HG02759 (cell line): ENCODE measurements around the gene TMEM156.
A peak's percentile ranks its signal among the peaks of the same experiment; 100 is the strongest.
"Not testable (repeated sequence)": the region's sequence is repeated elsewhere in the genome, so short reads cannot be mapped to it uniquely, and the experiment has no call there.

Experiments
- ATAC-seq: cut with Tn5 transposase; IDR thresholded peaks from one replicate; pipeline ENCODE4 v1.9.1; 2021; ENCODE audit warnings: mild to moderate bottlenecking, moderate library complexity; ENCODE audit not compliant: unreplicated experiment

Gene TMEM156

GRCh38 chr4:38964942-38965775, 67.0 kb downstream of the TMEM156 start:
- no peak for ATAC-seq

DNA sequence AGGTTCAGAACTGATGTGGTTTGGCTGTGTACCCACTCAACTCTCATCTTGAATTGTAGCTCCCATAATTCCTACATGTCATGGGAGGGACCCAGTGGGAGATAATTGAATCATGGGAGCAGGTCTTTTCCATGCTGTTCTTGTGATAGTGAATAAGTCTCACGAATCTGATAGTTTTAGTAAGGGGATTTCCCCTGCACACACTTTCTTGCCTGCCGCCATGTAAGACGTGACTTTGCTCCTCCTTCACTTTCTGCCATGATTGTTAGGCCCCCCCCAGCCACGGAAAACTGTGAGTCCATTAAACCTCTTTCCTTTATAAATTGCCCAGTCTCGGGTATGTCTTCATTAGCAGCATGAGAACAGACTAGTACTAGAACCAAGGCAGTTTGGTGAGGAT, 73.0 kb downstream of the TMEM156 start:
- ATAC-seq = not testable (repeated sequence)

DNA sequence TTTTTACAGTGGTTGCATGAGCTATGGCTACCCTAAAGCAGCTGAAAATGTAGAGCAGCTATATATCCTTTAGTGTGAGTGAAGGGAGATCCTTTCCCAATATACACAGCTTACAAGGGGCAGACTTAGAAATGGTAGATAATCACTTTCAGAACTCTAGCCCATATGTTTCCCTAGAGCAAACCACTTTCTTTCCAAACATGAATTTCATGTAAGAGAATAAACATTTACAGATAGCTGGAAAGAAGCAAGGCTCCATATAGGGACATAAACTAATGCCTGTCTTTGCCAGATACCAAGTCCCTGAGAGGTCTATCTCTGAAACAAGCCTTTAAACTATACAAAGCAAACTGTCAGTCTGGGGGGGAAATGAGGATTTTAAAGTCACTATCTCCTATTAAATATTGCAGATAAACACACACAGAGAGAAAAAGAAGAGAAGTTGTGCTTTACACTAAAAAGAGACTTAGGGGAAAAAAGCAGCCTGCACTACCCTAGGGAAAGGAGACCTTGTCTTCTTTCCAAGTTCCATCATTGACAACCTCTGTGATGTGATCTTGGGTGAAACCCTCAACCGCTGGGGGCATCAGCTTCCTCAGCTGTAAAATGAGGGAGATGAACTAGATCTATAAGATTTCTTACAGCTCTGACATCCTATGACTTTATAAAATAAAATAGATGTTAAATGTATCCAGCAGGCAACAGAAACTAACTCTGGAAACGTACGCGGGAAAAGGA, 73.6 kb downstream of the TMEM156 start:
- ATAC-seq = no peak

- ATAC-seq = no peak
Observed at GRCh38 chr4:38957893-38958292, 74.3 kb downstream of the TMEM156 start.

- ATAC-seq = no peak
Observed at GRCh38 chr4:38957261-38957815, 74.9 kb downstream of the TMEM156 start.

DNA sequence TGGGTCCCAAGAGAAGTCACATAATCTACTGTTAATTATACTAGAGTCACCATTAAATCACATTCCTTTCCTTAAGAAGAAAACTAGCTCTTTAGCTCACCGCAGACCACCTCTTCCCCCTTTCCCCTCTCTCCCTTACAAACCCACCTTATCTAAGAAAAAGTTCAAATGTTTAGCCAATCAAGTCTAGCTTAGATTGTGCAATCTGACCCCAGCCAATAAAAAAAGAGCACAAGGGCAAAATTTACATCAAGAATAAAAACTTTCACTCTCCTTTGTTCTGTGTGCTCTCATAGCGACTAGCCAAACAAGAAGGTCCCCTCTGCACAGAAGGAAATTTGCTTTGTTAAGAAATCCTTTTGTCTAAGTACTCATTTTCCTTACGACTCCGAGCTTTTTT, 76.3 kb downstream of the TMEM156 start:
- no peak for ATAC-seq

DNA sequence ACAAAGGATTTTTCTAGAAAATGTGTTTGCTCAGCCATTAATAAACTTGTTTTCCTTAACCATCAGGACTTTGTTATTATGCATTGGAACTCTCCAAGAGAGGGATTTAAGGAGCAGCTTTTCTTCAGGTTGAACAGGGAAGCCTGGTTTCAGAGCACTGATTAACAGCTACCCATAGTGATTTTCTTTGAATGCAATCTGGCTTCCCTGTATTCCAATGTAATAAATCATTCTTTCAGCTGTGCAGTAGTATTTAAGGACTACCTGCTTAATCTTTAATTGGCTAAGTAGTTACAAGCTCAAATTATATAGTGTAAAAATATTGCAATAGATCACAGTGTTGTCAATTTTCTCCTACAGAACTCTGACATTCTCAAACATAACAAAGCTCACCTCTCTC, 77.5 kb downstream of the TMEM156 start:
- no peak for ATAC-seq

DNA sequence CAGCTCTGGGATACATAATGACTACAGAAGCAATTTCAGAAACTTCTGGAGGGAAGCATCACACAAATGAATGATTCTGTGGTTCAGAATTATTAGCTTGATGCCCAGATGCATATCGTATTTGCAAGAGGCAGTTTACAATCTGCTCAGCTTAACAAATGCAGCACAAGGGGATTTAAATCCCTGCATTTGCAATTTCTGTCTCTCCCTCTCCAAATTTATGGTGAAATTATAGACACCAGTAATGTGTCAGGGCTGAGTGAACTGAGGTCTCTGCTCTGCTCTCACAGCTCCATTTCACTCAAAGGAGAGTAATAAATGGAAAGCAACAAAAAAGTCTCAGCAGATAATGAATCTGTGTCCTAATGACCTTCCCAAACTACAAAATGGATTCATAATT, 80.2 kb downstream of the TMEM156 start:
- ATAC-seq = no peak

- no peak for ATAC-seq
Observed at GRCh38 chr4:38951598-38951997, 80.6 kb downstream of the TMEM156 start.

- no peak for ATAC-seq
Observed at GRCh38 chr4:38950734-38951133, 81.5 kb downstream of the TMEM156 start.

DNA sequence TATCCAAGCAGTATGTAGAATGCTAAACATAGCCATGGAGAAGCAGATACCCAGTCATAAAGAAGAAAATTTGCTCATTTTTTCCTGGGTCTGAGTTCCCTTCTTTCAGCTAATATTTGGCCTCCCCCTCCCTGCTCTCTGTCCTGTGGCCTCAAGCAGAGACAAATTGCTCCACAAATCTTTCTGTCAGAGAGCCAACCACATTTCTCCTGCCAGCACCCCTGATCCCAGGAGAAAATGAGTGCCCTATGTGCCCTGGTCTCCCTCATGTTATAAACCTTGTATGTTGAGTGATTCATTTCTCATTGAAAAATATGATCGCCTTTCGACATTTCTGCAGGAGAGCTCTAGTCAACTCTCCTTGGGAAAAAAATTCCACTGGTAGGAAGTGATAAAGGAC, 82.0 kb downstream of the TMEM156 start:
- no peak for ATAC-seq

DNA sequence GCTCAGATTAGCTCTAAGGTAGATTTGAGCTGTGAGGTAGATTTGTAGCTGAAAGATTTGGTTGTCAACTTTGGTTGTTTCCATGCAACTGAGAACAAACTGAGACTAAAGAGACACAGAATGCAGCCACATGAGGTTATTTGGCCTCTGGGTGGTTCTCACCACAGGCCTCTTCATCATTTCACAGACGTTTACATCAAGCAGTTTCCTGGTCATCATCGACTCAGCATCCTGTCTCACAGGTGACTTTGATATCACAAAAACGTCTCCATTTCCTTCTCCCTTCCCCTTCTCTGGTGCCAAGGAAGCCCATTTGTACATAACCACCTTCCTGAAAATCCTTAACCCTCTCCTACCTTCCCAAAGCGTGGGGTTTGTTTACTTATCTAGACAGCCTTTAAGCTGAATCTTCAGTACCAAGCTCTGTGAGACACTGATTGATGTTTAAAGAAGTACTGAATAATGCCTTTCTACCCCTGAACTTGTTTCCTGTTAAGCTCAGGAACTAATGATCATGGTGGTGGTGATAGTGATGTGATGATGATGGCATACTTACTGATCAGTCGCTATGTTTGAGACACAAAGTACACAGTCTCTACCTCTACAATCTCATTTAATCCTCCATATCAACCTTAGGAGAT, 82.7 kb downstream of the TMEM156 start:
- no peak for ATAC-seq

GRCh38 chr4:38948551-38948950, 83.7 kb downstream of the TMEM156 start:
- ATAC-seq = no peak

- ATAC-seq = no peak
Observed at GRCh38 chr4:38946919-38947318, 85.3 kb downstream of the TMEM156 start.

DNA sequence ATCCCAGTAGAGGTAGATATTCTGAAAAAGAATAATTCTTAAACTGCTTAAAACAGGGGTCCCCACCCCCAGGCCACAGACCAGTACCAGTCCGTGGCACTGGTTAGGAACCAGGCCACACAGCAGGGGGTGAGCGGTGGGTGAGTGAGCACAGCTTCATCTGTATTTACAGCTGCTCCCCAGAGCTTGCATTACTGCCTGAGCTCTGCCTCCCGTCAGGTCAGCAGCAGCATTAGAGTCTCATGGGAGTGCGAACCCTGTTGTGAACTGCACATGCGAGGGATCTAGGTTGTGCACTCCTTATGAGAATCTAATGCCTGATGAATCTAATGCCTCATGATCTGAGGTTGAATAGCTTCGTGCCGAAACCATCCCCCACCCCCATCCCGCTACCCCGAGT, 87.8 kb downstream of the TMEM156 start:
- ATAC-seq = no peak

GRCh38 chr4:38943343-38943742, 88.9 kb downstream of the TMEM156 start:
- ATAC-seq = no peak

- not testable (repeated sequence) for ATAC-seq
Observed at GRCh38 chr4:38941906-38942305, 90.3 kb downstream of the TMEM156 start.

DNA sequence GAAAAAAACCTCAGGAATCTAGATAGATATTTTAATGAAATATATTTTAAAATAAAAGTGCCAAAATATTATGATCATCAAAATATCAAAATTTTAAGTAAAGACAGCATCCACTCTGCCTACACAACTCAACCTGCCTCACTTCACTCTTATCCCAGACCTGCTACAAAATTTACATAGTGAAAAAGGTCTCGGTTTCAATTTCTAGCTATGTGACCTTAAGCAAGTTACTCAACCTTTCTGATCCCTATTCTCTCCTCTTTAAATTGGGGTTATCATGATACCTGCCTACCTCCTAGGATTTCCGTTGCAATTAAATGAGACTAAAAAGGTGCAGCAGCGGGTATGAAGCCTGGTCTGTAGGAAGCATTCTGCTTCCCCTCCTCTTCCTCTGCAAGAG, 91.7 kb downstream of the TMEM156 start:
- no peak for ATAC-seq

- ATAC-seq = peak; percentile 88
Observed at GRCh38 chr4:38939165-38939564, 93.0 kb downstream of the TMEM156 start.

DNA sequence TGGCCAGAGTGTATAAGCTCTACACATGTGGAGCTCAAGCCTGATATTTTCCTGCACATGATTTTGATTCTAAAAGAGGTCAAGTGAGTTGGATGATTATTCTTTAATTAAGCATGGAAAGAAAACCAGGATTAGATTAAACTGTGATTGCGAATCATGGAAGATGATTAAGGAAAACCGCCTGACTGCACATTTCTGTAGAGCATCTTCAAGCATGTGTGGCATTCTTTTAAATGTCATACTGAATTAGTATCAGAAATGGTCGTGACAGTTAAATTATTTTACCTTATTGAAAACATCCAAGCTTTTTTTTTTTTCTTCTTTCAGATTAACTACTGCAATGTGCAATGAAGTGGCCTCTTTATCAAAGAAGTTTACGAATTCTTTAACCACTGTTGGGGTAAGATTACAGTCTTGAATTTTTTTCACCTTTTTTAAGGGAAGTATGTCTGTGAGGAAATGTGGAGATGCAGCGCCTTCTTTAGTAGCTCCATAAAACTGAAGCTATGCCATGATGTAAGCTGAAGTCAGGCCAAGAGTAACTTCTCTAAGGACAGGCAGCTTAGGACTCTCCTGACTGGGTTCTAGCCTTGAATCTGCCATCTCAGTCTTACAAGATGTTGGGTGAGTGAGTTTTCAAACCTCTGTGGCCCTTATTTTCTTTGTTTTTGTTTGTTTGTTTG, 96.7 kb downstream of the TMEM156 start:
- no peak for ATAC-seq

- ATAC-seq = no peak
Observed at GRCh38 chr4:38931125-38931524, 101.1 kb downstream of the TMEM156 start.
